Measurements from ENCODE around the gene SEMA3G.

GRCh38 chr3:52423173-52423572 is 21.7 kb downstream of the SEMA3G start:
- TF ChIP-seq CTCF (IDR thresholded peaks at IDR 0.05; ENCODE audit: borderline replicate concordance, extremely low read depth, low read length, poor library complexity, severe bottlenecking) (no peak), EZH2 (IDR thresholded peaks at IDR 0.05; ENCODE audit: borderline replicate concordance, low read depth, low read length, severe bottlenecking) (no peak)
